ENCODE measurements around the gene MAP4K4.
"Not testable (repeated sequence)": the region's sequence is repeated elsewhere in the genome, so short reads cannot be mapped to it uniquely, and the experiment has no call there.

The MAP4K4 gene

DNA sequence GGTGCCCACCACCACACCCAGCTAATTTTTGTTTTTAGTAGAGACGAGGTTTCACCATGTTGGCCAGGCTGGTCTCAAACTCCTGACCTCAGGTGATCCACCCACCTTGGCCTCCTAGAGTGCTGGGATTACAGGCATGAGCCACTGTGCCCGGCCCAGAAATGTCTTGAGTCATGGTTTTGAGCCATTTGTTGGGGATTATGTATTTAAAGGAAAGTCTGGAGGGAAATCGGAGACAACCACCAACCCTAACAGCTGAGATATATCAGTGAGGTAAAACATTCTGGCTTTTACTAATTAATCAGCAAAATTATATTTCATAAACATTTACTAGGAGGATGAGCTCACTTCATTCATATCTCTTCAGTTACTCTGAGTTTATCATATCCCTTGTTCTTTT is 72.2 kb downstream of the MAP4K4 start:
- DNase-seq, result not testable (repeated sequence)

DNA sequence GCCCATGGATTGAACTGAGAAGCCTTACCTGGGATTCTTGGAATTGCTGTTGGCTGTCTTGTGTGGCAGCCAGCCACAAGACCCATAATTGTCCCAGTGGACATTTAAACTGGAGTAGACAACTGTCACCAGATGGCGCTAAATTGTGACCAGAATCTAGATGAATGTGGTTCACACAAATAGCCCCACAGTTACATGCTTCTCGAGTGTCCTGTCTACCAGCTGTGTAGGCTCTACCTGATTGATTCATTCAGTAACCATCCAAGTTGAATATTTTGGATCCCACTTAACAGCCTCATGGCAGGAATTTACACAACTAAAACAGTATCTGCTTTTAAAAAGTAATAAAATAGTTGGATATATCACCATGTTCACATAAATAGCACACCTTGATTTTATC is 73.2 kb downstream of the MAP4K4 start:
- DNase-seq, result peak; percentile 84

DNA sequence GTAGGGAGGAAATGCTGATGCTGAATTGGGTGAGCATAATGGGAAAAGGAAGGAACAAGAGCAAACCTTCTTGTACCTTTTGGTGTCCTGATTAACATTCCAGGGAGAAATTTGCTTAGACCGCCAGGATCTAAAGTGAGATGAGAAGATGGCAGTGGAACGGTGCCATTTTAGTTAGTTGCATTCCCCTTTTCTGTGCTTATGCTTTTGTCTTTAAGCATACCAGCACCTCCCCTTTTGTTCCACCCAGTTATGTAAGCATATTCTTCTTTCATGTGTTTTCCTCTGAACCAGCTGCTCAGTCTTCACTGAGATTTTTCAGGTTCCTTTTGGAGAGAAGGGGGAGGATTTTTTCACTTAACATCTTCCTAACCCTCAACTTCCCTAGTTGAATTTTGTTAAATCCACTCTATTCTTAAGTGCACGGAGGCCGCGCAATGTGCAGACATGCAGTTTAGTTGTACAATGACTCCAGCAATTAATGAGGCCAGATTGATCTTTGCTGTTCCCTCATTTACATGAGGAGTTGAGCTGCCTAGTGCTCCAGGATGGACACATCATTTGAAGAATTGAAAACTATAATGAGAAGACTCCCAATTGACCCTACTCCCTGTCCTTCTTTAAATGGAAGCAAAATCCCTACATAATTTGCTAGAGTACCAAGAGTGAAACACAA is 73.9 kb downstream of the MAP4K4 start:
- DNase-seq, result no peak

DNA sequence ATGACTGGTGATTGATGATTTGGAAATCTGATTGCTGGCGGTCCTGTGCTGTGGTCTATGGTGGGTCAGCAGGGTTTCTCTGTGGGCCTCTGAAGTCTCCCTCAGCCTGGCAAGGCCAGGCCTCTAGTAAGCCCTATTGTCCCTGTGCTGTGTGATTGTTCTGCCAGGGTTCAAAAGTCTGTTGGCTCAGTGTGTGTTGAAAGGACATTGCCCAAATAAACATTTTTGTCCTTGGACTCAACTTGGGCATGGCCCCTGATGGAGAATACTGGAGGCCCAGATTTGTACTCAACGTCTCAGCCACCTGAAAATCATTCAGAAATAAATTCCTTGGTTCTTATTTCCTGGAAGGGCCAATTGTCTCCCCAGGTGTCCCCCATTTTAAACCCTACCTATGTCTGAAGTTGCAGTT is 74.4 kb downstream of the MAP4K4 start:
- no peak for DNase-seq

DNA sequence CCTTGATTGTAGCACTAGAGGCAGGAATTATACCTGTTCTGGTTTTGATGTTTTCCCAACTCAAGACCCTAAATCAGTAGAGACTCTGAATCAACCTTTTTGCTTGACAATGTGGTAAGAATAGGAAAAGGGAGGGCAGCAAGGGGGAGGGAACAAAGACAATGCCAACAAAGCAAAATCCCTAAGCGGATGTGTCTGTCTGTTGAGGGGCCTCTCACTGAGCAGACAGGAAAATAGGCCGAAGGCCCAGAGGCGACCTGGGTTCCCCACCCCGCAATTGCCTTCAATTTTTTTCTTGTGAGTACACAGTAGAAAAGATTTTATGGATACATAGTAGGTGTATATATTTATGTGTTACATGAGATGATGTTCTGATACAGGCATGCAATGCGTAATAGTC is 75.6 kb downstream of the MAP4K4 start:
- DNase-seq, result no peak

DNA sequence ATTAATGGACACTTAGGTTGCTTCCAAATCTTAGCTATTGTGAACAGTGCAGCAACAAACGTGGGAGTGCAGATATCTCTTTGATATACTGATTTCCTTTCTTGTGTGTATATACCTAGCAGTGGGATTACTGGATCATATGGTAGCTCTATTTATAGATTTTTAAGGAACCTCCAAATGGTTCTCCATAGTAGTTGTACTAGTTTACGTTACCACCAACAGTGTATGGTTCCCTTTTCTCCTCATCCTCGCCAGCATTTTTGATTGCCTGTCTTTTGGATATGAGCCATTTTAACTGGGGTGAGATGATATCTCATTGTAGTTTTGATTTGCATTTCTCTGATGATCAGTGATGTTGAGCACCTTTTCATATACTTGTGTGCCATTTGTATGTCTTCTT is 76.5 kb downstream of the MAP4K4 start:
- DNase-seq, result peak; percentile 15

DNA sequence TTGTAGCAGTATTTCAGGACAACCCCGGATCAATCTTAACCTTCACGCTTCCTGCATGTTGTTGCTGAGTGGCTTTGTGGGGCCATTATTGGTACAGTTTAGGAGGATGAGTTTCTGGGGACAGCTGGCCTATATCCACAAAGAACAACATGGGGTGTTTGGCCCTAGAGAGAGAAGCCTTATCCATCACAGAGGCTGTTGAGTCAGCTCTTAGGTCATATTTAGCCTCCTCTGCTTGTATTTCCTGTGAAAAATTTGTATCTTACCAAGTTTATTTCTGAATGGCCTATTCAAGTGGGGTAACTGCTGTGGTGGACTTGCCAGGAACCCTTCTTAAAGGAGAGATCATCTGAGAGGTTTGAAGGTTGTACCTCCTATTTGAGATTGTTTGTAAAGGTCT is 77.6 kb downstream of the MAP4K4 start:
- DNase-seq, result peak; percentile 79

DNA sequence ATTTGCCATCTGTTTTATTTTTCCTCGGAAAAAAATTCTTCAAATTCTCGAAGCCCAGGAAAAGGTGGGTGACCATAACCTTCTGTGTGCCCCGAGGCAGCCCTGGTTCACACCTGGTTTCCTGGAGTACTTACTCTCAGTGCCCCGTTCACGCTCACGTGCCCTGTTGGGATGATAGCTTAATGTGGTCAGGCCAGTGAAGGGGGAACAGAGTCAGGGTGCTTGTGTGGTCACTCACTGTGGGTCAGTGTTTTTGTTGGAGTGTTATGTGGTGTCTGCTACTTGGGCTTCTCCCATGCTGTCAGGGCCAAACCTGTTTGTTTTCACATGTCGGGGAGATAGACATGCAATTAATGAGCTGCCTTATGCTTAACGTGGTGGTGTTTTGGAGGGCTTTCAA is 78.1 kb downstream of the MAP4K4 start:
- no peak for DNase-seq

DNA sequence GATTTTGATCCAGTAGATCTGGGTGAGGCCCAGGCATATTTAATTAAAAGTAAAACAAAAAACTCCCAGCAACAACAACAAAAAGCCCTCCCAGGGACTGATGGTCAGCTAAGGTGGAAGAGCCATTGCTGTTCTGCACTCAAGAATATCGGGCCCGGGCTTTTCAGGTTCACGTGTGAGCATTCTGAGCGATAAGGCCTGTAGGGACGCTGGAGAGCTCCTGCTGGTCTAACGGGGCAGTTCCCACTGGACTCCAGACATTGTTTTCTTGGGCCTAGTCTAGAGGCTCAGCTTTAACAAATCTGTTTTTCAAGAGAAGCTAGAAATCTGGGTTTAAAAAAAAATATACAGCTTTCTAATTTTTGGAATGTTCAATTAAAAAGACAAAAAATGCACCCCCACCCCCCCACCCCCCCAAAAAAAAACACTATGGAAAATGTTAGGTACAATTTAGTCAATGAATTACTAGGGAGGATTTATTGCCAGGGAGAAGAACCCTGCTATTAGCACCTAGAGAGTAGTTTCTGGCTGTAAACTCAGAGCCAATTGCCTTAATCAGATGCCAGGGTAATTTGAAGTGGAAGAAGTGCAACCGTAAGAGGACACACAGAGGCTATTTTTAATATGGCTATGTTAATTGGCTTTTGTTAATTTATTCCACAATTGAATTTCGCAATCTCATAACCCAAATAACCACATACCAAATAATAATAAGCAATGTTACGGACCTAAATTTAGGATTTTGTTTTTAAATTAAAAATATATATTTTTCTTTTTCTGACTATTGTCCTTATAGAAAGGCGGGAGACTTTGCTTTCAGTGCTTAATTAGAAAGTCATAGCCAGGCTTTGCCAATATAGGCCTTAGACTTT is 78.9 kb downstream of the MAP4K4 start:
- peak; percentile 75 for DNase-seq

DNA sequence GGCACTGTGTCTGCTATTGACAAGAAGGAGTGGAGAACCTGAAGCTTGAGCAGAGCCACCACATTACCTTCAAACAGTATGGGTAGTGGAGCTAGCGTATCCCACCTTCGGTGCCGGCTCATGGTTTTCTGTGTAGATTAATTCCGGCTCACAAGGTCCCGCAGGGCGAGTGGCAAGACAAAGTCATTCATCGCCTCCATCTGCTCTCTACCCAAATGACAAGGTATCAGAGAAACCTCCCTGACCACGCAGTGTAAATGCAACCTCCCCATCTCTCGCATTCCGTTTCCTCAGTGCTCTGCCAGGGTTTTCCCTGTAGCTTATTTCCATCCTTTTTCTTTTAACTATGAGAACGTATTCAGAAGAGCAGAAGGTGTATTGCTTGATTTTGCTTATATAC is 79.8 kb downstream of the MAP4K4 start:
- peak; percentile 14 for DNase-seq

DNA sequence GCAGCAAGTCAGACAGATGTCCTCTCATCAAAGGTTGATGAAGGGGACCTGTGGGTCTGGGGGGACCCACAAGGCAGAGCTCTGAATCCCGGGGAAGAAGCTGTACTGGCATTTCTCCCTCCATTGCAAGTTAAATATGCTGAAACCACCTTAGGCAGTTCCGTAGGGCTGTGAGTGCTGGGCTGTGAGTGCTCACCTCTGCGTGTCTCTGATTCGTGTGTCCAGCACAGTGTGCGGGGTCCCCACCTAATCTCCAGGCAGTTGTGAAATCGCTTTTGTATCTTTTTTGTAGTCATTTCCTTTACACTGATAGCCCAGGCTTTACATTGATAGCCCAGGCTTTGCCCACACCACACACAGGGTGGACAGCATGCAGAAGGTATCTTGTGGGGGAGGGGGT is 80.6 kb downstream of the MAP4K4 start:
- no peak for DNase-seq

DNA sequence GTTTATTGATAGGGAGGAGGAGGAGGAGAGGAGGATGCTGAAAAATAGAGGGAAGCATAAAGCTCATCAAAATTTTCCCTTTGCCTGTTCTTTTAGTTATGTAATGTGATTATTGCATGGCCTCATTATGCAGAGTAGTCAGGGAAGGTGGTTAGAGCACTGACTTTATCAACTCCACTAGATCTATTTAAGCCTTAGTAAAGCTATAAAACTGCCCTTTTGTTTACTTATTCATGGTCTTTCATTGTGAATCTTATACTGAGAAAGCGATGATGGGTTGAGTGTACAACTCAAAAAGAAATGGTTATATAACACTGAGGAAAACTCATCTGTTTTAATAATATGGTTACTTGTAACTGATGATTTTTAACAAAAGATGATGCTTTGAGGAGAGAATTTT is 81.7 kb downstream of the MAP4K4 start:
- no peak for DNase-seq

DNA sequence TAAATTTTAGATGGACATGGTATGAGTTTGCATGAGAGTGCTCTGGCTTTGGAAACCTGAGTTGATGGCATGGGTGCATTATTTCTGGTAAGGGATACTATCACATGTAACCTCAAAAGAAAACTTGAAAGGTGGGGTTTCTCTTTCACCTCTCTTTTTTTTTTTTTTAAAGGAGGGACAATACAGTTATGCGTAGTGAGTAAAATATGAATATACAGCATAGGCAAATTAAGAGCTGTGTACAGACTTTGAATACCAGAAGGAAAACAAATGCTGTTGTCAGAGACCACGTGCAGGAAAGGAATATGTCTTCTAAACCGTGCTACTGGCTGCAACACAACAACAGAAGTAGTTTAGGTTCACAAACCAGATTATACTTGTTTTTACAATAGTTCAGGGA is 82.1 kb downstream of the MAP4K4 start:
- DNase-seq, result no peak

DNA sequence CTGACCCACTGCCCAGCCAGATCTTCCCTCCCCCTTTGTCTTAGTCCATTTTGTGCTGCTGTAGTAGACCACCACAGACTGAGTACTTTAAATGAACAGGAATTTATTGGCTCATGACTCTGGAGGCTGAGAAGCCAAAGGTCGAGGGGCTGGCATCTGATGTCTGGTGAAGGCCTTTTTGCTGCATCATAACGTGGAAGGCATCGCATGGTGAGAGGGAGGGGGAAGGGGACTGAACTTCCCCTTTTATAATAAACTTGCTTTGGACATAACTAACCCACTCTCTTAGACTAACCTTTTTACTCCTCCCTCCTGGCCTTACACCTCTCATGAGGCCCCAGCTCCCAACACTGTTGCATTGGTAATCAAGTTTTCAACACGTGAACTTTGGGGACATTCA is 83.8 kb downstream of the MAP4K4 start:
- no peak for DNase-seq

DNA sequence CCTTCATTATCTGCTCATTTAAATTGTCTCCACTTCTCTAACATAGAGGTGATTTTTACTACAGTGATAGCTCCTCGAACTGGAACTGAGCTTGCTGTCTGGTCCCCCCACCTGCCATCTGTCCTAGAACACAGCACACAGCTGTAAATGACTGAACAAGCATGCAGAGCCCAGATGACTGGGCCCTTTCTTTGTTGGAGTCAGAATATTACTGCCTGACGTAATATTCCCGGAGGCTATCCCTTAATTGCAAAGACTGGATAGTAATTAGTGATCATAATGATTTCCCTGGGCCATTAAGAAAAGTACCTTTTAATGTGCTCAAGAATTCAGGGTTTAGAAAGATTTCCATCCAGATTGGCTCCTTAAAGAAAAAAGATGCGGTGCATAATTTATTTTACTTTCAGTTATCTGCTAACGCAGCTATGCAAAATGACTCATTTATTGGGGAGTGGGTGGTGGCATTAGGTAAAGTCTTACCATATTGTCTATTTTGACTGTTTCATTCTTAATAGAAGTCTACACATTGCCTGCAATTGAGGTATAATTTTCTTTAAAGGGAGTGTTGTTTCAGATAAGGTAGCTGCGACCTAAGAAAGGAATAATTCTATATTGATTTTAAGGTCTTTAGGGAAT is 84.4 kb downstream of the MAP4K4 start:
- peak; percentile 96 for DNase-seq

DNA sequence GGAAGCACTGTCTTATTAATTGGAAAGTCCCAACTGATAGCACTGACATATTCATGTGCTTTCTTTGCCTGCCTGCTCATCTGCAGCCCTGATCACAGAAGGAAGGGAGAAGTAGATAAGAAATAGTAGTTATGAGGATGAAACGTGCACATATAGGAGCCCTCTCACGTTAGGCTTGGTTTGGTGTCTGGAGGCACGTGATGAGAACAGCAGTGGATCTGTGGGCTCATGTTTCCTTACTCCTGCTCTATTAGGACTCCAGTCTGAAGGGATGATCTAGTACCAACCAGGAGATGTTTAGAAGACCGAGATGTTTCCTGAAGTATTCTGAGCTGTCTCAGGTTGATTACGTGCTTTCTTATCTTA is 84.9 kb downstream of the MAP4K4 start:
- DNase-seq, result peak; percentile 37

DNA sequence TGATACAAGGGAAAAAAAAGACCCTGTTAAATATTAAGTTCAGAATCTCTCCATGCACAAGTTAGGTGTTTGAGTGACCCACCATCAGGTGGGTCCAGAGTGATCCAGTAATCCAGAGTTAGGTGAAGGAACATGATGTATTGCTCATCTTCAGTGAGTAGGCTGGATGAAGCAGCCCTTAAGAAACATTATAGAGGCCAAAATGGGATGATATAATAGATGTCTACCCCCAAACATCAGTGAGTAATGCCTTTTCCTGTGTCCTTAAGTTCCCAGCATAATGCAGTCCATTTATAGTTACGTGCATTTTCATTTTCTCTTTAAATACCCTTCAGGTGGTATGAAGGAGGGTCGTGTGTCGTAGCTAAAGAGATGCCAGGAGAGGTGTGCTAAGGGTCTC is 89.6 kb downstream of the MAP4K4 start:
- DNase-seq, result no peak

DNA sequence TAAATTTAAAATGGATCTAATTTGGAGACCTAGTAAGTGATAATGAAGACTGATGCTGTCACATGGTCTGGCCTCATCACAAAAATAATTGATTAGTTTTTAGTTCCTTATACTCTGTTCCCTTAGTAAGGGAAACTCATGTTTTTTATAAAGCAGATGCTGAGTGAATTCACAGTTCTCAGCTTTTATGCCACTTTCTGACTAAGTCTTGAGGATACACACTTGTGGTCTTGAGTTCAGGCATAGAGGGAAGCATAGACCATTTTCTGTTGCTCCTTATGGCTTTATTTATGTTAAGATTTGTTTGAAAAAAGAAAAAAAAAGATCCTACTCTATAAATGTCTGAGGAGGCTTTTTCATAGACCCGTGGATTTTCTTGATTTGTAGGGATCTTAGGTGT is 91.1 kb downstream of the MAP4K4 start:
- DNase-seq, result no peak

DNA sequence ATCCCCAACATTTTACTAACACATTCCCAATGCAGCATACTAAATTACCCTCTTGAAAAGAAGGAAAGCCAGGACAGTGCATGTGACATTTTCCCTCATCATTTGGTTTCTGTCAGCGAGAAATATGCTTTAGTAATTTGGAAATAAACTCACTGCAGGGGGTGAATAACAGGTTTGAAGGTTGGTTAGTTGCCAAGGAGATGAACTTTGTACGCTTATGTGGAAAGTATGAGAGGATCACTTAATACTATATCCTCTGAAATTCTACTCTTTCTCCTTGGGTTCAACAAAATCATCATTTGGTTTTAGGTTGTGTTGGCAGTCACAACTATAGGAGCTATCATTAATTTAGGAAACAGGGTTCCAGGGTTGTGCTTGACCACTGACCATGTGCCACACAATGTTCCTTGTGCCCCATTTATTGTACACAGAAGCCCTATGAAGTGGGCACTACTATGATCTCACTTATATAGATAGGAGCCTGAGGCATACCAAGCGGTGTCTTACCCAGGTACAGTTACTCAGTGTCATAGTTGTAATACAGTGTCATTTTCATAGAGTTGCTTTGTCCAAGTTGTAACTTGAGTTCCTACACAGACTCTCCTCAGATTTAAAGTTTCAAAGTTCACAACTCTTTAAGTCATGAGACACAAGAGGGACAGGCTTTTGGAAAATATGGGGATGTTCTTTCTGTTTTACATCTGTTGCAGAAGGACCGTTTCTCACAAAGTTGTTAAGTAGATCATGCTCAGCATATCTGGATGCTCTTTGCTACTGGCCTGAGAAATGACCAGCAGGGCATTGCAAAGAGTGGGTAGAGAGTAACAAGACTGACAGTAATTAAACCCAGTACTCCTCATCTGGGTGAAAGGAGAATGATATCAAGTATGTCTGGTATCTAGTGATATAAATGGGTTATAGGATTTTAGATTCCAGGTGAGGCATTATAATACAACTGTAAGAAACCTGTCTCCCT is 91.8 kb downstream of the MAP4K4 start:
- DNase-seq, result peak; percentile 73

DNA sequence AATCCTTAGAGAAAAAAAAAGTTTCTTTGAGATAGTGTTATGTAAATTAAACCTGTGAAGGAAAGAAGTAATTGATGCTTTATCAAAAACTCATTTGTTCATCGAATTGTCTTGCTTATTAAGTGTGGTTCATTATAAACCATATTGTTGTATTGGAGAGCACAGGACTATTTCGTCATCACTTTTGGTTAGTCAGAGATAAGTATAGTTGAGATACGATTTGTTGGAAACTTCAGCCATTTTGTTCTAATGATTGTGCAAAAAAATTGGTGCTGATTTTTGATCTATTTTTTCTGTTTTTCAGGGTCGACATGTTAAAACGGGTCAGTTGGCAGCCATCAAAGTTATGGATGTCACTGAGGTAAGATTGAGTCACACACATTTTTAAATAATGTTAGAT is 92.9 kb downstream of the MAP4K4 start:
- DNase-seq, result no peak

DNA sequence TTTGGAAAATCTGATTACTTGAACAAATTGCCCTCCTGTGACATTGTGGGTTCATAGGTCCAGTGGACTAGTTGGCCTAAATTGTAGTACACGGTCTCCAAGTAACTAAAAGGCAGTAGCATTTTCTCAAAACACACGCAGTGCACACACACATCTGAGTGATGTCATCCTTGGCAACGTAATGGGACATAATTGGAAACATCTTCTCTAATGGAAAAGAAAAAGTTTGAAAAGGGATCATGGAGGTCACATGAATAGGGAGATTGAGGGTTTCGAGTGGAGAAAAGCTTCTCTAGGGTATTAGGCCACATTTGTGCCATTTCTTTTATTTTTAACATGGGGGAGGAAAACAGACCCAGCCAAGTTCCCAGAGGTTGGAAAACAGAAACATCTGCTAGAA is 93.3 kb downstream of the MAP4K4 start:
- DNase-seq, result peak; percentile 53

DNA sequence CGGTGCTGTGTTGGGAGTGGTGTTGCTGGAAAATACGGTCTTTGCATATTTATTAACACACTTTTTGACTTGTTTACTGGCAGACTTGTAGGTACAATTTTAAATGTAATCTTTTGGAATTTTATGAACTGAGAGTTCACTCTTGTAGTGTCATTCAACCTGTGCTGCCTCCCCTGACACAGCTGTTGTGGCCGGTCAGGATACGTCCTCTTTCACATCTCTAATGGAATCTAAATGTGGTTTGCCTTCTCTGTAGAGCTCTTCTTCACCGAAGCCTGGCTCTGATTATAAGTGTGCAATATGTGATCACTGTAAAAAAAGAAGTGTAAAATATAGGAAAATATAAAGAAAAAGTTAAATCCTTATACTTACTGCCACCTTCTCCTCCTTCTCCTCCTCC is 94.7 kb downstream of the MAP4K4 start:
- no peak for DNase-seq
